ENCODE results near the gene MC2R. TPM values are rescaled to one million over a fixed set of nuclear protein-coding genes. Genes with fewer than 3 reads are reported as not detected.

The MC2R gene
- total and polyA plus RNA-seq, 8 donors: 0.46 TPM; not detected in 7

DNA sequence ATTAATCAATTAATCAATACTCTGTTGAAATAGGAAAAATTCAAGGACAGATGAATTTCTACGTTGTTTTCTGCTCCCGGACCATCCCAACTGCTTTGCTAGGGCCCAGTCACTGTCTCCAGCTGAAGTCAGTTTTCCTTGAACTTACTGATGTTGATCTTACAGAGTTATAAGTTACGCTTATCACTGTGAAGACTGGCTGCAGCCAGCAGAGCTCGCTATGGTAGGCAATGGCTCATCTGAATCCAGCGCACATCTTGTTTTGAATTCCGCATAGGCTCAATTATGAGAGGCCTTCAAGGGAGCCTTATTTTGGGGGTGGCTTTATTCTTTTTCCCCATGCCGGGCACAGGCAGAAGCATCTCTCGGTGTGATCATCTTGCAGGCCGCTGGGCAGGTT lies 2.7 kb downstream of the MC2R start:
- Histone ChIP-seq H3K27me3 (no peaks in the 10 kb centered on the region), H3K27ac (no peak overlapping the region), H3K4me1 (peaks cover 0 to 7% (median 0%) of the 10 kb centered on the region in 4 donors), H3K36me3 (no peaks in the 10 kb centered on the region), H3K9me3 (no peaks in the 10 kb centered on the region), H3K4me3 (no peak overlapping the region)
- DNase-seq: no peak
- WGBS, 5 donors: 84 to 91% (median 87%) methylated on average over 9 of the region's 9 CpGs
- intact Hi-C loops (cut with DNase I; ENCODE audit: low total_unique reads): no loop called here
- TF ChIP-seq POLR2A (IDR thresholded peaks at IDR 0.05) (no peak), EP300 (IDR thresholded peaks at IDR 0.05) (no peak), POLR2AphosphoS5 (IDR thresholded peaks at IDR 0.05) (no peak)
- TF ChIP-seq, protein P1, sequence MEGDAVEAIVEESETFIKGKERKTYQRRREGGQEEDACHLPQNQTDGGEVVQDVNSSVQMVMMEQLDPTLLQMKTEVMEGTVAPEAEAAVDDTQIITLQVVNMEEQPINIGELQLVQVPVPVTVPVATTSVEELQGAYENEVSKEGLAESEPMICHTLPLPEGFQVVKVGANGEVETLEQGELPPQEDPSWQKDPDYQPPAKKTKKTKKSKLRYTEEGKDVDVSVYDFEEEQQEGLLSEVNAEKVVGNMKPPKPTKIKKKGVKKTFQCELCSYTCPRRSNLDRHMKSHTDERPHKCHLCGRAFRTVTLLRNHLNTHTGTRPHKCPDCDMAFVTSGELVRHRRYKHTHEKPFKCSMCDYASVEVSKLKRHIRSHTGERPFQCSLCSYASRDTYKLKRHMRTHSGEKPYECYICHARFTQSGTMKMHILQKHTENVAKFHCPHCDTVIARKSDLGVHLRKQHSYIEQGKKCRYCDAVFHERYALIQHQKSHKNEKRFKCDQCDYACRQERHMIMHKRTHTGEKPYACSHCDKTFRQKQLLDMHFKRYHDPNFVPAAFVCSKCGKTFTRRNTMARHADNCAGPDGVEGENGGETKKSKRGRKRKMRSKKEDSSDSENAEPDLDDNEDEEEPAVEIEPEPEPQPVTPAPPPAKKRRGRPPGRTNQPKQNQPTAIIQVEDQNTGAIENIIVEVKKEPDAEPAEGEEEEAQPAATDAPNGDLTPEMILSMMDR (IDR thresholded peaks at IDR 0.05): no peak

DNA sequence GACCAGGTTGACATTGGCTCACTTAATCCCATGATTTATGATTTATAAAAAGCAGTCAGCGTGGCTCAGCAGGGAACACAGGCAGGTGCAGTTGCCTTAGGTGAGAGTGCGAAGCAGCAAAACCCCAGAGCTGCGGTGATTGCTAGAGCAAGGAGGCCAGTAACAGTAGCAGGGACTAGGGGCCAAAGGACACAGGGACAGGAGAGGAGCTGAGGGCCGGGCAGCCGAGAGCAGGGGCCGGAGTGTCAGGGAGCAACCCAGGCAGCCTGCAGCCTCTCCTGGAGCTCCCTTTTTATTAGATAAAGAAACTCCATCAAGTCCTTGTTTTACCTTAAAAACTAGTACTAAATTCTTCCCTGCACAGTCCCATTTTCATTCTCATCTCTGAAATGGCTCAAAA lies 4.3 kb downstream of the MC2R start:
- WGBS, 5 donors: 67 to 76% (median 70%) methylated on average over 6 of the region's 6 CpGs
- DNase-seq: no peak
- Histone ChIP-seq H3K9me3 (no peaks in the 10 kb centered on the region), H3K4me3 (no peak overlapping the region), H3K27me3 (no peaks in the 10 kb centered on the region), H3K36me3 (no peaks in the 10 kb centered on the region), H3K4me1 (peaks cover 0 to 2% (median 0%) of the 10 kb centered on the region in 4 donors), H3K27ac (no peak overlapping the region)
- intact Hi-C loops (cut with DNase I; ENCODE audit: low total_unique reads): no loop called here
- TF ChIP-seq EP300 (IDR thresholded peaks at IDR 0.05): no peak
- no peak for TF ChIP-seq POLR2AphosphoS5 (IDR thresholded peaks at IDR 0.05)
- TF ChIP-seq, protein P1 (IDR thresholded peaks at IDR 0.05): no peak
- TF ChIP-seq POLR2A (IDR thresholded peaks at IDR 0.05): no peak

DNA sequence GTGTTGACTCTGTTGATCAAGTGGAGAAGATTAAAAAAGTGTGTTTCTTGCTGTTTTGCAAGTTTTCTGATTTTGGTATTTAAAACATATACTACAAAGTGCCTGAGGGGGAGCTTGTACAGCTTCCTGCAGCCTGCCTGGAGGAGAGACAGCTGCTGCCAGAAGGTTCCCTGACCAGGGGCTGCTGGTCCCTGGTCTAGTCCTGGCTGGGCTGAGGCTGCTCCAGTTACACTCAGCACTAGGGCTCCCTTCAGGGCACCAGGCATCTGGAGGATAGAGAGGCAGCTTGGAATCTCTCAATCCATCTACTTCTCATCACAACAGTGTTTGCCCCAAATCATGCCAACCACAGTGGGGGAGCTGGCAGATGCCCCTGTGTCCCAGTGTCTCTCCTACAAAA lies 4.8 kb downstream of the MC2R start:
- H3K27ac ChIP-seq: no peak overlapping the region
- intact Hi-C loops (cut with DNase I; ENCODE audit: low total_unique reads): no loop called here
- no peaks in the 10 kb centered on the region for H3K4me1 ChIP-seq
- DNase-seq: no peak
- H3K4me3 ChIP-seq: no peak overlapping the region
- no peaks in the 10 kb centered on the region for H3K27me3 ChIP-seq
- TF ChIP-seq EP300 (IDR thresholded peaks at IDR 0.05): no peak
- TF ChIP-seq, protein P1 (IDR thresholded peaks at IDR 0.05): no peak
- no peak for TF ChIP-seq POLR2AphosphoS5 (IDR thresholded peaks at IDR 0.05)
- no peak for TF ChIP-seq POLR2A (IDR thresholded peaks at IDR 0.05)
- H3K36me3 ChIP-seq: no peaks in the 10 kb centered on the region
- no peaks in the 10 kb centered on the region for H3K9me3 ChIP-seq

DNA sequence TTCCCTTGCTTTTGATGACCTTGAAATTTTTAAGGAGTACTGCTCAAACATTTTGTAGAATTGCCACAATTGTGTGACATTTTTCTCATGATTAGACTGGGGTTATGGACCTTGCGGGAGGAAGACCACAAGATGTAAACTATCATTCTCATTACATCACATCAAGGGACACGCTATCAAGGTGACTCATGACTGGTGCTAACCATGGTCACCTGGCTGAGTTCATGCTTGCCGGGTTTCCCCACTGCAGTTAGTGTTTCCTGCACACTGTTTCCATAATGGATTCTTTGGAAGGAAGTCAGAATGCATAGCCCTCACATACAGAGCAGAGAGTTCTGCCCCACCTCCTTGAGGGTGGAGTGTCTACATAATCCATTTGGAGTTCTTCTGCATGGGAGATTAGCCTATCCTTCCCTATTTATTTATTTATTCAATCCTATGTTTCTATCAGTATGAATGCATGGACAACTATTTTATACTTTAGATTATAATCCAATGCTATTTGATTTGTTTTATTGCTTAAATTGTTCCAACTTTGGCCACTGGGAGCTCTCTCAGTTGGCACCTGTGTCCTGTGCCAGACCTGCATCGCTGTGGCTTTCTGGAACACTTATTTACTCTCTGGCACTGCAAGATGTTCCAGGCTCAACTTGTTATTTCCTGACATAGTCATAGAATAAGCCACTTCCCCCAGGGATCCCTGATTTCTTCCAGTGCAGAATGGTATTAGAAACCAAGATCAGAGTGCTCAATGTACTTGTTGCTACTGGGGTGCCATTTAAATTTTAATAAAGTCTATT lies 6.0 kb downstream of the MC2R start:
- H3K27ac ChIP-seq: no peak overlapping the region
- no peaks in the 10 kb centered on the region for H3K36me3 ChIP-seq
- H3K9me3 ChIP-seq: no peaks in the 10 kb centered on the region
- intact Hi-C loops (cut with DNase I; ENCODE audit: low total_unique reads): no loop called here
- TF ChIP-seq, protein P1 (IDR thresholded peaks at IDR 0.05): no peak
- no peaks in the 10 kb centered on the region for H3K27me3 ChIP-seq
- H3K4me1 ChIP-seq: no peaks in the 10 kb centered on the region
- DNase-seq: no peak
- no peak overlapping the region for H3K4me3 ChIP-seq
- 60 to 72% (median 65%) methylated on average over 4 of the region's 4 CpGs for WGBS, 5 donors
